Fibroblast of skin of scalp (primary cell): ENCODE measurements around the gene S100A6. TPM values are rescaled to one million over a fixed set of nuclear protein-coding genes. Genes with fewer than 3 reads are reported as not detected.
"Not testable (repeated sequence)": the region's sequence is repeated elsewhere in the genome, so short reads cannot be mapped to it uniquely, and the experiment has no call there.

Experiments used
- DNase-seq: peaks from one replicate; pipeline ENCODE4 v3.0.0-alpha.2; 2013
- polyA plus RNA-seq, 2 experiments: library from polyadenylated mRNA; unstranded; fragments of 120-200 nt; gene quantifications; one replicate each; pipeline ENCODE4 v1.2.1, GENCODE V29; 2013; ENCODE audit not compliant: insufficient read length in 2 of 2

The S100A6 gene
- 1,448 TPM for polyA plus RNA-seq (2013, experiment 1 of 2; ENCODE audit: insufficient read length)
- 1,260 TPM for polyA plus RNA-seq (2013, experiment 2 of 2; ENCODE audit: insufficient read length)

GRCh38 chr1:153535242-153536011 lies at the start of gene S100A6:
TSS of gene S100A6 (minus strand) at chr1:153535991. CDS start at chr1:153535339, 652 bp downstream.
- DNase-seq, result peak; percentile 51

- DNase-seq, result no peak
These were observed 49.2 kb upstream of the S100A6 start for GRCh38 chr1:153585006-153585405.

GRCh38 chr1:153583976-153584375 lies 48.2 kb upstream of the S100A6 start:
- DNase-seq, result no peak

- not testable (repeated sequence) for DNase-seq
These were observed 47.7 kb upstream of the S100A6 start for GRCh38 chr1:153583514-153583913.

- not testable (repeated sequence) for DNase-seq
These were observed 47.0 kb upstream of the S100A6 start for GRCh38 chr1:153582836-153583235.

- peak; percentile 50 for DNase-seq
These were observed 43.1 kb upstream of the S100A6 start for GRCh38 chr1:153578936-153579335.

GRCh38 chr1:153578490-153578889 lies 42.7 kb upstream of the S100A6 start:
- peak; percentile 84 for DNase-seq

- no peak for DNase-seq
These were observed 41.8 kb upstream of the S100A6 start for GRCh38 chr1:153577624-153578051.

- DNase-seq, result no peak
These were observed 41.3 kb upstream of the S100A6 start for GRCh38 chr1:153577138-153577537.

- not testable (repeated sequence) for DNase-seq
These were observed 39.7 kb upstream of the S100A6 start for GRCh38 chr1:153575497-153575896.

GRCh38 chr1:153575081-153575491 lies 39.3 kb upstream of the S100A6 start:
- DNase-seq, result not testable (repeated sequence)

GRCh38 chr1:153573351-153573750 lies 37.6 kb upstream of the S100A6 start:
- DNase-seq, result no peak

GRCh38 chr1:153572569-153573015 lies 36.8 kb upstream of the S100A6 start:
- peak; percentile 83 for DNase-seq

- no peak for DNase-seq
These were observed 35.9 kb upstream of the S100A6 start for GRCh38 chr1:153571706-153572105.

- no peak for DNase-seq
These were observed 35.1 kb upstream of the S100A6 start for GRCh38 chr1:153570874-153571273.

- no peak for DNase-seq
These were observed 33.7 kb upstream of the S100A6 start for GRCh38 chr1:153569465-153569864.

GRCh38 chr1:153568367-153569099 lies 32.7 kb upstream of the S100A6 start:
- peak; percentile 87 for DNase-seq

GRCh38 chr1:153567621-153568366 lies 32.0 kb upstream of the S100A6 start:
- no peak for DNase-seq

- DNase-seq, result peak; percentile 99
These were observed 30.9 kb upstream of the S100A6 start for GRCh38 chr1:153566414-153567371.

- peak; percentile 95 for DNase-seq
These were observed 30.0 kb upstream of the S100A6 start, which contains the start of gene S100A2 for GRCh38 chr1:153565529-153566374. TSS of gene S100A2 (minus strand) at chr1:153565844. CDS start at chr1:153563877, 1,967 bp downstream.
